Measurements from ENCODE around the gene NSUN2. TPM values are rescaled to one million over a fixed set of nuclear protein-coding genes. Genes with fewer than 3 reads are reported as not detected.

Gene NSUN2
- total RNA-seq, 2 experiments from 2014 or later: 48.3 to 50.8 TPM

DNA sequence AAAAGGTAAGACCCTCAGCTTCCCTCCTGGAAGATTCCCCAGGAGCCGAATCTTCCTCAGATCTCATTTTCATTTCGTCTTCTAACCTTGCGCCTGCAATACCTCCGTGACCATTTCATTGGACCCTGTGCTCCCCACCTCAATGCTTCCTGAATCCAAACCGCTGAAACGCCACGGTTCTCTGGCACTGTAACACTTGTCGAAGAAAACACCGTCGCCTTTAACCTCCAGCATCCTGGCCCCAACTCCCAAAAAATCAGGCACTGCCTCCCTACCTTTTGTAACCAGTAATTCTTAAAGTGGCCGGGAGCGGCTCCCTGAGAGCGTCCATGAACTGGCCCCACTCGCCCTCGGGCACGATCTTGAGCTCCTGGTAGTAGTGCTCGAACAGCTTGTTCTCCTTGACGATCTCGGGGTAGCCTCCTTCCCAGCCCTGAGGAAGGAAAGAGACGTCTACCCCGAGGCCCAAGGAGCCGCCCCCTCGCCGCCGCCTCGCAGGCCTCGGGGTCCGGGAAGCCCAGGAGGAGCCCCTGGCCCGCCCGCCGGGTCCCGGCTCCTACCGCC is 438 bp downstream of the NSUN2 start:
- H3K9me3 ChIP-seq (ENCODE audit: control insufficient read depth in 1 of 2, insufficient read depth in 1 of 2, low read length in 2 of 2): no peaks in the 10 kb centered on the region
- peaks cover 27% of the 10 kb centered on the region for H3K36me3 ChIP-seq (ENCODE audit: insufficient read depth, low read length)
- no peaks in the 10 kb centered on the region for H3K27me3 ChIP-seq (ENCODE audit: control insufficient read depth in 1 of 2, insufficient read depth in 2 of 2, low read length in 2 of 2)
- H3K4me3 Mint-ChIP-seq: peak overlapping the region; percentile 90
- H3K4me3 ChIP-seq (ENCODE audit: low read length): peak overlapping the region; percentile 87
- DNase-seq (peak in 2 of 14 experiments; percentile 2 to 19), ATAC-seq (ENCODE audit: poor library complexity) (no peak)
- H3K27ac Mint-ChIP-seq: peak overlapping the region; percentile 93
- H3K9me3 Mint-ChIP-seq: no peaks in the 10 kb centered on the region
- intact Hi-C loops (cut with DNase I, micrococcal nuclease): loop anchor here (5.0 to 10.0 kb wide), 4 partner anchors 255 to 1242 kb away; partner anchors contain the start of genes ICE1 (in 1 of the 2) and MED10 (in 1 of the 2)
- H3K36me3 Mint-ChIP-seq (ENCODE audit: low read depth): peaks cover 53% of the 10 kb centered on the region
- peaks cover 33% of the 10 kb centered on the region for H3K4me1 ChIP-seq (ENCODE audit: insufficient read depth, low read length)
- H3K27ac ChIP-seq (ENCODE audit: low read depth in 1 of 2, low read length in 2 of 2): peak overlapping the region; percentile 30 to 62
- TF ChIP-seq, protein P1, sequence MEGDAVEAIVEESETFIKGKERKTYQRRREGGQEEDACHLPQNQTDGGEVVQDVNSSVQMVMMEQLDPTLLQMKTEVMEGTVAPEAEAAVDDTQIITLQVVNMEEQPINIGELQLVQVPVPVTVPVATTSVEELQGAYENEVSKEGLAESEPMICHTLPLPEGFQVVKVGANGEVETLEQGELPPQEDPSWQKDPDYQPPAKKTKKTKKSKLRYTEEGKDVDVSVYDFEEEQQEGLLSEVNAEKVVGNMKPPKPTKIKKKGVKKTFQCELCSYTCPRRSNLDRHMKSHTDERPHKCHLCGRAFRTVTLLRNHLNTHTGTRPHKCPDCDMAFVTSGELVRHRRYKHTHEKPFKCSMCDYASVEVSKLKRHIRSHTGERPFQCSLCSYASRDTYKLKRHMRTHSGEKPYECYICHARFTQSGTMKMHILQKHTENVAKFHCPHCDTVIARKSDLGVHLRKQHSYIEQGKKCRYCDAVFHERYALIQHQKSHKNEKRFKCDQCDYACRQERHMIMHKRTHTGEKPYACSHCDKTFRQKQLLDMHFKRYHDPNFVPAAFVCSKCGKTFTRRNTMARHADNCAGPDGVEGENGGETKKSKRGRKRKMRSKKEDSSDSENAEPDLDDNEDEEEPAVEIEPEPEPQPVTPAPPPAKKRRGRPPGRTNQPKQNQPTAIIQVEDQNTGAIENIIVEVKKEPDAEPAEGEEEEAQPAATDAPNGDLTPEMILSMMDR (IDR thresholded peaks at IDR 0.05): no peak
- POLR2A ChIA-PET: interaction anchor here (0.8 to 2.6 kb wide), 10 partner anchors 80 to 1218 kb away, joined by 3 to 32 read pairs (median 10); partner anchors contain the start of genes ICE1, MED10 and TENT4A
- CTCF ChIA-PET: interaction anchor here (1.1 to 2.1 kb wide), 2 partner anchors 79 to 113 kb away, joined by 5 to 13 read pairs; no protein-coding TSS in a partner anchor
- no peaks in the 10 kb centered on the region for H3K27me3 Mint-ChIP-seq
- H3K4me1 Mint-ChIP-seq (ENCODE audit: low read depth): peaks cover 56% of the 10 kb centered on the region

GRCh38 chr5:6631441-6631840 is 1.4 kb downstream of the NSUN2 start:
- H3K4me3 Mint-ChIP-seq: peak overlapping the region; percentile 90
- Histone ChIP-seq H3K27me3 (ENCODE audit: control insufficient read depth in 1 of 2, insufficient read depth in 2 of 2, low read length in 2 of 2) (no peaks in the 10 kb centered on the region), H3K9me3 (ENCODE audit: control insufficient read depth in 1 of 2, insufficient read depth in 1 of 2, low read length in 2 of 2) (no peaks in the 10 kb centered on the region), H3K4me3 (ENCODE audit: low read length) (no peak overlapping the region), H3K36me3 (ENCODE audit: insufficient read depth, low read length) (peaks cover 36% of the 10 kb centered on the region), H3K4me1 (ENCODE audit: insufficient read depth, low read length) (peaks cover 33% of the 10 kb centered on the region), H3K27ac (ENCODE audit: low read depth in 1 of 2, low read length in 2 of 2) (no peak overlapping the region)
- DNase-seq (no peak), ATAC-seq (ENCODE audit: poor library complexity) (no peak)
- ChIA-PET POLR2A (interaction anchor here (2.3 to 2.6 kb wide), 2 partner anchors 84 to 114 kb away, joined by 11 to 12 read pairs; no protein-coding TSS in a partner anchor), CTCF (no interaction called here)
- no peaks in the 10 kb centered on the region for H3K9me3 Mint-ChIP-seq
- no peaks in the 10 kb centered on the region for H3K27me3 Mint-ChIP-seq
- intact Hi-C loops (cut with DNase I, micrococcal nuclease): loop anchor here (2.0 to 10.0 kb wide), 6 partner anchors 254 to 1243 kb away; partner anchors contain the start of genes ICE1 (in 2 of the 2) and MED10 (in 1 of the 2)
- peaks cover 63% of the 10 kb centered on the region for H3K36me3 Mint-ChIP-seq (ENCODE audit: low read depth)
- H3K4me1 Mint-ChIP-seq (ENCODE audit: low read depth): peaks cover 56% of the 10 kb centered on the region
- TF ChIP-seq, protein P1 (IDR thresholded peaks at IDR 0.05): no peak
- H3K27ac Mint-ChIP-seq: peak overlapping the region; percentile 93

DNA sequence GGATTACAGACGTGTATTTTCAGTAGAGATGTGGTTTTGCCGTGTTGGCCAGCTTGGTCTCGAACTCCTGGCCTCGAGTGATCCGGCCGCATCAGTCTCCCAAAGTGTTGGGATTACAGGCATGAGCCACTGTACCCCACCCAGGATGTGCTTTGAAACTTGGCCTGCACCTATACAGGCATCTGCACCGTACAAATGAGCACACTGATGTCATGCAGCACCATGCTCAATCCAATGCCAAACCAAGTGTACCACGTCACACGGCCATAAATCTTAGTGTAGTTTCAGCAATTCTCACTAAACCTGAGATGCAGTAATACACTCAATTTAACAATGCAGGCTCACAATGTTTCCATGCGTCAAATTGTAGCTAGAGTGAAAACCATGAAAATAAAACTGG is 6.3 kb downstream of the NSUN2 start:
- no peak overlapping the region for H3K27ac Mint-ChIP-seq

More for the DNA sequence above, 6.3 kb downstream of the NSUN2 start:
- Histone ChIP-seq H3K4me3 (ENCODE audit: low read length) (no peak overlapping the region), H3K9me3 (ENCODE audit: control insufficient read depth in 1 of 2, insufficient read depth in 1 of 2, low read length in 2 of 2) (peaks cover 0 to 8% of the 10 kb centered on the region in 2 experiments), H3K27ac (ENCODE audit: low read depth in 1 of 2, low read length in 2 of 2) (no peak overlapping the region), H3K4me1 (ENCODE audit: insufficient read depth, low read length) (peaks cover 10% of the 10 kb centered on the region), H3K27me3 (ENCODE audit: control insufficient read depth in 1 of 2, insufficient read depth in 2 of 2, low read length in 2 of 2) (no peaks in the 10 kb centered on the region), H3K36me3 (ENCODE audit: insufficient read depth, low read length) (peaks cover 83% of the 10 kb centered on the region)
- ChIA-PET POLR2A (no interaction called here), CTCF (no interaction called here)
- ATAC-seq (ENCODE audit: poor library complexity): no peak
- no peak for DNase-seq
- TF ChIP-seq, protein P1 (IDR thresholded peaks at IDR 0.05): no peak
- H3K36me3 Mint-ChIP-seq (ENCODE audit: low read depth): peaks cover 92% of the 10 kb centered on the region
- intact Hi-C loops (cut with DNase I, micrococcal nuclease): no loop called here
- peaks cover 51% of the 10 kb centered on the region for H3K4me1 Mint-ChIP-seq (ENCODE audit: low read depth)
- H3K4me3 Mint-ChIP-seq: no peak overlapping the region
- no peaks in the 10 kb centered on the region for H3K27me3 Mint-ChIP-seq
- peaks cover 4% of the 10 kb centered on the region for H3K9me3 Mint-ChIP-seq

Measured in CD4-positive, alpha-beta T cell (primary cell).